Esophagus muscularis mucosa (tissue), 3 donors: ENCODE measurements around the gene PLA2G4F.
"Not testable (repeated sequence)": the region's sequence is repeated elsewhere in the genome, so short reads cannot be mapped to it uniquely, and the experiment has no call there.

Source experiments
- CTCF ChIP-seq, 3 experiments: fragments of 200-600 bp in 2 of 3; fragments of 450-650 bp in 1 of 3; sonication (generic) in 2 of 3; IDR thresholded peaks; one replicate each; pipeline ENCODE4 v1.5.1; 2017 to 2019; ENCODE audit warnings: antibody characterized with exemption in 3 of 3, mild to moderate bottlenecking in 2 of 3, moderate library complexity in 1 of 3
- POLR2A ChIP-seq: fragments of 450-650 bp; IDR thresholded peaks from one replicate; pipeline ENCODE4 v1.6.1; 2017; ENCODE audit warnings: antibody characterized with exemption, moderate library complexity, mild to moderate bottlenecking, low read depth

- not testable (repeated sequence) for TF ChIP-seq CTCF (IDR thresholded peaks at IDR 0.05); POLR2A
Observed at GRCh38 chr15:42091753-42092397, 64.6 kb downstream of the PLA2G4F start.
